DMS79 (cell line): Measurements from ENCODE around the gene IFRD2.

Experiments
- DNase-seq: peaks from one replicate; lab custom pipeline; 2025; lab: John Stamatoyannopoulos, UW

The IFRD2 gene

GRCh38 chr3:50302095-50303012 lies 10.1 kb upstream of the IFRD2 start:
- no peak for DNase-seq

GRCh38 chr3:50300681-50301254 lies 8.5 kb upstream of the IFRD2 start:
- DNase-seq = no peak

- DNase-seq = no peak
Measured at GRCh38 chr3:50299929-50300680, 7.9 kb upstream of the IFRD2 start.

GRCh38 chr3:50299638-50299928 lies 7.4 kb upstream of the IFRD2 start:
- no peak for DNase-seq

GRCh38 chr3:50298836-50299637 lies 6.8 kb upstream of the IFRD2 start, which contains the start of the genes HYAL3 and NAA80:
HYAL3 (minus strand) TSS chr3:50299405; CDS start chr3:50295602, 3,803 bp downstream.
NAA80 (minus strand) TSS chr3:50299405; CDS start chr3:50297463, 1,942 bp downstream.
- DNase-seq = peak; percentile 83

- no peak for DNase-seq
Measured at GRCh38 chr3:50297896-50298725, 5.9 kb upstream of the IFRD2 start.

GRCh38 chr3:50297384-50297775 lies 5.2 kb upstream of the IFRD2 start:
- no peak for DNase-seq

- DNase-seq = no peak
Measured at GRCh38 chr3:50296721-50297383, 4.6 kb upstream of the IFRD2 start.

GRCh38 chr3:50295553-50296431 lies 3.6 kb upstream of the IFRD2 start:
- DNase-seq = no peak

GRCh38 chr3:50294492-50295403 lies 2.5 kb upstream of the IFRD2 start:
- DNase-seq = no peak

GRCh38 chr3:50294089-50294488 lies 1.9 kb upstream of the IFRD2 start:
- no peak for DNase-seq

GRCh38 chr3:50293079-50293801 lies 1.0 kb upstream of the IFRD2 start:
- DNase-seq = no peak

GRCh38 chr3:50290161-50290641 lies 2.0 kb downstream of the IFRD2 start:
- no peak for DNase-seq

GRCh38 chr3:50289130-50289529 lies 3.1 kb downstream of the IFRD2 start:
- no peak for DNase-seq

- no peak for DNase-seq
Measured at GRCh38 chr3:50288387-50289007, 3.7 kb downstream of the IFRD2 start.

- DNase-seq = no peak
Measured at GRCh38 chr3:50287262-50287661, 5.0 kb downstream of the IFRD2 start.
